PC-3 (cell line): ENCODE data around the gene TPST1.

Experiments used
- CTCF ChIP-seq: fragments of 300-600 bp; sonication (generic); conservative IDR thresholded peaks from 2 replicates; pipeline ENCODE4 v1.5.1; 2017; ENCODE audit warnings: antibody characterized with exemption, low read depth, mild to moderate bottlenecking, low read length
- EZH2 ChIP-seq: fragments of 300-600 bp; sonication (generic); IDR thresholded peaks from one replicate; pipeline ENCODE4 v1.6.1; 2017; ENCODE audit warnings: antibody characterized with exemption, mild to moderate bottlenecking, low read length; ENCODE audit not compliant: unreplicated experiment

- TF ChIP-seq CTCF: no peak
- TF ChIP-seq EZH2: no peak
Observed at GRCh38 chr7:66162622-66163021, 42.5 kb upstream of the TPST1 start.
